ENCODE data around the gene MYO1A.

- no peak for TF ChIP-seq POLR2AphosphoS5 (IDR thresholded peaks at IDR 0.05; ENCODE audit: low read depth, low read length)
- TF ChIP-seq TAF1 (IDR thresholded peaks at IDR 0.05; ENCODE audit: low read depth, low read length): no peak
These were observed 46.2 kb upstream of the MYO1A start for GRCh38 chr12:57096099-57096572.

Measured in GM12891 (cell line).